GM12873 (cell line): Measurements from ENCODE around the gene PLCL1.

Experiments
- CTCF ChIP-seq: IDR thresholded peaks from 2 replicates; pipeline ENCODE4 v1.5.1; 2012; ENCODE audit warnings: low read depth, mild to moderate bottlenecking, moderate library complexity, low read length, control low read depth; ENCODE audit not compliant: insufficient read depth; ENCODE audit errors: missing control alignments

PLCL1 gene

GRCh38 chr2:198080879-198081765 is 276.7 kb downstream of the PLCL1 start:
- no peak for TF ChIP-seq CTCF

GRCh38 chr2:198084156-198084555 is 279.8 kb downstream of the PLCL1 start:
- no peak for TF ChIP-seq CTCF

GRCh38 chr2:198096002-198096401 is 291.6 kb downstream of the PLCL1 start:
- TF ChIP-seq CTCF: no peak

- TF ChIP-seq CTCF: no peak
Measured at GRCh38 chr2:198096965-198097364, 292.6 kb downstream of the PLCL1 start.

GRCh38 chr2:198097630-198098029 is 293.2 kb downstream of the PLCL1 start:
- no peak for TF ChIP-seq CTCF

- no peak for TF ChIP-seq CTCF
Measured at GRCh38 chr2:198098386-198098785, 294.0 kb downstream of the PLCL1 start.

GRCh38 chr2:198098918-198099317 is 294.5 kb downstream of the PLCL1 start:
- no peak for TF ChIP-seq CTCF
